ENCODE data around the gene ITGA11. TPM values are rescaled to one million over a fixed set of nuclear protein-coding genes. Genes with fewer than 3 reads are reported as not detected.
A peak's percentile ranks its signal among the peaks of the same experiment; 100 is the strongest.

The ITGA11 gene
- total and polyA plus RNA-seq, 2 of the 13 experiments (the other 11 are each of a cell fraction or from before 2014, with no cell fraction given), result not detected

GRCh38 chr15:68277603-68278344 is 154.2 kb downstream of the ITGA11 start, which contains the start of gene FEM1B:
Gene FEM1B, plus strand, starts transcription at chr15:68277745. Its CDS starts 673 bp downstream, at chr15:68278418.
- CTCF ChIA-PET (ENCODE audit: low intra/inter-chr PET ratio, low total read pairs), result interaction anchor here (1.5 kb wide), 1 partner anchor 29 kb away, joined by 5 read pairs; no protein-coding TSS in a partner anchor
- Histone ChIP-seq H2AFZ (ENCODE audit: low read length) (peak within 1 kb of the TSS; percentile 79), H3K4me3 (replicated peaks in 1 of 3; ENCODE audit: insufficient read depth in 1 of 3, low read depth in 2 of 3, low read length in 3 of 3) (peak within 1 kb of the TSS; percentile 92 to 99 (median 98)), H3K27me3 (ENCODE audit: control insufficient read depth in 1 of 2, insufficient read depth in 2 of 2, low read length in 2 of 2) (no peaks in the 10 kb centered on the region; a peak in 1 of 5 replicates), H3K4me1 (ENCODE audit: insufficient read depth, low read length) (peaks cover 76% of the 10 kb centered on the region), H3K9ac (ENCODE audit: insufficient read depth, low read depth, low read length) (peak within 1 kb of the TSS; percentile 93), H3K9me3 (ENCODE audit: low read length) (no peaks in the 10 kb centered on the region), H4K20me1 (ENCODE audit: insufficient read depth, low read length) (peaks cover 33% of the 10 kb centered on the region), H3K4me2 (ENCODE audit: low read depth, low read length) (peak within 1 kb of the TSS; percentile 97), H3K36me3 (replicated peaks in 1 of 2; ENCODE audit: control insufficient read depth in 1 of 2, insufficient read depth in 2 of 2, low read length in 2 of 2) (no peaks in the 10 kb centered on the region), H3K27ac (ENCODE audit: extremely low read length, insufficient read depth, low read length) (peak within 1 kb of the TSS; percentile 97), H3K79me2 (ENCODE audit: insufficient read depth, low read length) (peaks cover 47% of the 10 kb centered on the region)
- FAIRE-seq (no peak), ATAC-seq (peak; percentile 85), DNase-seq (ENCODE audit: low spot score) (peak; percentile 83)
- POLR2A ChIA-PET, result interaction anchor here (0.6 to 3.1 kb wide), 21 partner anchors 8 to 540 kb away, joined by 3 to 51 read pairs (median 5); partner anchors contain the start of gene CLN6
- intact Hi-C loops (cut with micrococcal nuclease; ENCODE audit: unreplicated experiment) (loop anchor here (5.0 kb wide), 1 partner anchor 45 kb away; no protein-coding TSS in a partner anchor), in situ Hi-C loops (cut with HindIII; ENCODE audit: extremely low pct_ligation_motif_present, low pct_unique_long_range_greater_than_20kb) (no loop called here)
- WGBS (ENCODE audit: low lambda C conversion rate), result 0% methylated on average over 1 of the region's 85 CpGs
- no TSS peak for BruUV-seq (replicated peaks)
- TF ChIP-seq HNRNPUL1 (IDR thresholded peaks at IDR 0.05; ENCODE audit: low read depth, low read length) (peak; percentile 78), GZF1 (CRISPR knock-in tag; IDR thresholded peaks at IDR 0.05) (peak; percentile 78; the same call in 1 of the 2 replicates), HIVEP1 (CRISPR knock-in tag; IDR thresholded peaks at IDR 0.05) (peak; percentile 45), BCLAF1 (IDR thresholded peaks at IDR 0.05) (no peak), SCMH1 (CRISPR knock-in tag; IDR thresholded peaks at IDR 0.05; ENCODE audit: borderline replicate concordance) (no peak), ARHGAP35 (CRISPR knock-in tag; IDR thresholded peaks at IDR 0.05; ENCODE audit: borderline replicate concordance) (0 out of 2 replicates have a peak, but pooled peaks have one; percentile 48), SOX13 (IDR thresholded peaks at IDR 0.05) (peak; percentile 45; the same call in 1 of the 2 replicates), SOX13 (CRISPR knock-in tag; conservative IDR thresholded peaks at IDR 0.05 in 1 of 2, IDR thresholded peaks at IDR 0.05 in 1 of 2) (peak in 1 of 2 experiments; percentile 58; a peak in 2 of 4 replicates), KDM4B (CRISPR knock-in tag; IDR thresholded peaks at IDR 0.05) (peak; percentile 63; the same call in 1 of the 2 replicates), ZNF205 (CRISPR knock-in tag; IDR thresholded peaks at IDR 0.05) (peak; percentile 74), ZUFSP (CRISPR knock-in tag; IDR thresholded peaks at IDR 0.05; ENCODE audit: borderline replicate concordance) (no peak), ZNF891 (CRISPR knock-in tag; IDR thresholded peaks at IDR 0.05) (peak; percentile 67), ZNF704 (CRISPR knock-in tag; IDR thresholded peaks at IDR 0.05; ENCODE audit: borderline replicate concordance) (no peak), MIXL1 (CRISPR knock-in tag; IDR thresholded peaks at IDR 0.05) (peak; percentile 40), NFRKB (IDR thresholded peaks at IDR 0.05) (no peak), ETS1 (CRISPR knock-in tag; IDR thresholded peaks at IDR 0.05) (peak; percentile 25; the same call in 1 of the 2 replicates), NFIC (IDR thresholded peaks at IDR 0.05; ENCODE audit: low read length) (no peak)
